OCI-LY3 (cell line): ENCODE results near the gene TCEA2.

Source experiments
- CTCF ChIP-seq: fragments of 200-600, 300-600 bp; sonication (generic); IDR thresholded peaks from 2 replicates; pipeline ENCODE4 v1.5.1; 2014; ENCODE audit warnings: antibody characterized with exemption, low read length, low read depth
- EZH2phosphoT487 ChIP-seq: fragments of 200-600 bp; shearing (Covaris generic); IDR thresholded peaks from 2 replicates; pipeline ENCODE4 v1.6.1; 2018; ENCODE audit warnings: antibody characterized with exemption, mixed run types, low read depth

- TF ChIP-seq CTCF (no peak), EZH2phosphoT487 (no peak)
Measured at GRCh38 chr20:64074184-64074789, 11.3 kb downstream of the TCEA2 start.
